Measurements from ENCODE around the gene IFI44.

Gene IFI44

DNA sequence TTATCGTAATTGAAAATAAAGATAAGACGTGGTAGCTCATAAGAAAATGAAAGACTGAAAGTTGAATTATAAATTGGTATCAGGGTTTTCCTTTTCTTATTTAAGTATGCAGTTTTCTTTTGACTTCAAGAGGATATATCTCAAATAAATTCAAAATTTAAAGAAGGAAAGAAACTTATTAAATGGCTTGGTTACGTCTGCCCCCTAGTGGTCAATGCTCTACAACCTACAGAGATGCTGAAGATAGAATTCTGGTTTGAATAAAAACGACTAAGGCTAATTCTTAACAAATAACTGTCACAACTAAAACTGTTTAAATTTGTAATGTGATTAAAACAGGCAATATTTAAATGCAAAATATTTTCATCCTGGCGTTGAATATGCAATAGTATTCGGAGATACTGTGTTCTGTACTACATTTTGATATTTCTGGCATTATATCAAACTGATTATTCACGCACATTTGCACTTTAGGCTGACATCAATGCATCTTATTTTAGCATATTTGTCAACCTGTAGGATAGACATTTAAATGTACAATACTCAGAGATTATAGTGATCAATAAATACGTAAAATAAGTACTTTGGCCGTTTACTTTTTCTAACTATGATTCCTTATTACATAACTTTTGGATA lies 26.8 kb downstream of the IFI44 start (continued):
- TF ChIP-seq, protein P1, sequence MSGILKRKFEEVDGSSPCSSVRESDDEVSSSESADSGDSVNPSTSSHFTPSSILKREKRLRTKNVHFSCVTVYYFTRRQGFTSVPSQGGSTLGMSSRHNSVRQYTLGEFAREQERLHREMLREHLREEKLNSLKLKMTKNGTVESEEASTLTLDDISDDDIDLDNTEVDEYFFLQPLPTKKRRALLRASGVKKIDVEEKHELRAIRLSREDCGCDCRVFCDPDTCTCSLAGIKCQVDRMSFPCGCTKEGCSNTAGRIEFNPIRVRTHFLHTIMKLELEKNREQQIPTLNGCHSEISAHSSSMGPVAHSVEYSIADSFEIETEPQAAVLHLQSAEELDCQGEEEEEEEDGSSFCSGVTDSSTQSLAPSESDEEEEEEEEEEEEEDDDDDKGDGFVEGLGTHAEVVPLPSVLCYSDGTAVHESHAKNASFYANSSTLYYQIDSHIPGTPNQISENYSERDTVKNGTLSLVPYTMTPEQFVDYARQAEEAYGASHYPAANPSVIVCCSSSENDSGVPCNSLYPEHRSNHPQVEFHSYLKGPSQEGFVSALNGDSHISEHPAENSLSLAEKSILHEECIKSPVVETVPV (CRISPR knock-in tag; IDR thresholded peaks at IDR 0.05) = no peak
- no peak for TF ChIP-seq BACH2 (CRISPR knock-in tag; IDR thresholded peaks at IDR 0.05; ENCODE audit: borderline replicate concordance)
- TF ChIP-seq OSR1 (CRISPR knock-in tag; IDR thresholded peaks at IDR 0.05) = no peak
- TF ChIP-seq ZNF70 (CRISPR knock-in tag; IDR thresholded peaks at IDR 0.05) = no peak
- TF ChIP-seq ZFP3 (CRISPR knock-in tag; IDR thresholded peaks at IDR 0.05) = no peak

DNA sequence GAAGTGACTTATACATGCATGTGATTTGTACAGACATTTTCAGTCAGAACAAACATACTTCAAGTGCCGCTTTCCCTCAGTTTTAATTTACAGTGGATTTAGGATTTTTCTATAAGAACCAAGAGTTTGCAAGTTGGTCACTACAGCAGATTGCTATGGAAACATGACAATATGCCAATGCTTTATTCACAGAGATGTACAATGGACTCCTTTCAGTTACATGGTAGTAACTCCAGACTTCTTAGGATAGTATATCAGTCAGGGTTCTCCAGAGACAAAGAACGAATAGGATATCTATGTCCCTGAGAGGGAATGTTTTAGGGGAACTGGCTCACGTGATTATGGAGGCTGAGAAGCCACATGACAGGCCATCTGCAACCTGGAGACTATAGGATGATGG lies 27.4 kb downstream of the IFI44 start:
- TF ChIP-seq OSR1 (CRISPR knock-in tag; IDR thresholded peaks at IDR 0.05) (no peak), BACH2 (CRISPR knock-in tag; IDR thresholded peaks at IDR 0.05; ENCODE audit: borderline replicate concordance) (no peak), ISL1 (CRISPR knock-in tag; IDR thresholded peaks at IDR 0.05) (no peak), ARNTL (CRISPR knock-in tag; IDR thresholded peaks at IDR 0.05; ENCODE audit: borderline replicate concordance, low read depth) (no peak), TCF4 (CRISPR knock-in tag; IDR thresholded peaks at IDR 0.05; ENCODE audit: borderline replicate concordance) (no peak), ZNF8 (CRISPR knock-in tag; IDR thresholded peaks at IDR 0.05) (no peak), SNAI2 (CRISPR knock-in tag; IDR thresholded peaks at IDR 0.05) (no peak), CSDC2 (CRISPR knock-in tag; IDR thresholded peaks at IDR 0.05) (no peak)
- ATAC-seq = no peak

DNA sequence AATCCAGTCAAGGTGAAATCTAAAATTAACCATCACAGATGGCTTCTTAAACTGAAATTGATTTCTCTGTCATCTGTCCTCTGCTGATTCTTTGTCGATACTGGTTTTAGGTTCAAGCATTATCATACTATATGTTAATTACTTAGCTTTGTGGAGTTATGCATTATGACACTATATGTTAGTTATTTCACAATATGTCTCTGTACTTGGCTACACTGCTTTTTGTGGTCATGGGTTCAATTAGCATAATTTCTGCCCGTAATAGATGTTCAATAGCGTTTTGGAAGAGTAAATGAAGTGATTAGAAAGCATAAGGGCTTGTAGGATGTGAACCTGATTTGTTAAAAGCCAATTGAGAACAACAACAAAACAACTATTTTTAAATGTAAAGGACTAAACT lies 28.2 kb downstream of the IFI44 start:
- ATAC-seq = no peak
- TF ChIP-seq GLIS3 (CRISPR knock-in tag; IDR thresholded peaks at IDR 0.05) = no peak
- no peak for TF ChIP-seq ZNF70 (CRISPR knock-in tag; IDR thresholded peaks at IDR 0.05)
- TF ChIP-seq TSHZ2 (CRISPR knock-in tag; IDR thresholded peaks at IDR 0.05) = no peak
- TF ChIP-seq POU6F1 (CRISPR knock-in tag; IDR thresholded peaks at IDR 0.05; ENCODE audit: borderline replicate concordance, low read depth) = no peak
- TF ChIP-seq BACH2 (CRISPR knock-in tag; IDR thresholded peaks at IDR 0.05; ENCODE audit: borderline replicate concordance) = no peak
- no peak for TF ChIP-seq OSR1 (CRISPR knock-in tag; IDR thresholded peaks at IDR 0.05)
- no peak for TF ChIP-seq PPARA (CRISPR knock-in tag; IDR thresholded peaks at IDR 0.05; ENCODE audit: borderline replicate concordance)
- no peak for TF ChIP-seq ZNF565 (CRISPR knock-in tag; conservative IDR thresholded peaks at IDR 0.05; ENCODE audit: low read depth)
- TF ChIP-seq ZNF8 (CRISPR knock-in tag; IDR thresholded peaks at IDR 0.05) = no peak
- TF ChIP-seq TOX (CRISPR knock-in tag; IDR thresholded peaks at IDR 0.05; ENCODE audit: borderline replicate concordance) = no peak
- TF ChIP-seq SNAI2 (CRISPR knock-in tag; IDR thresholded peaks at IDR 0.05) = no peak
- TF ChIP-seq, protein P1 (CRISPR knock-in tag; IDR thresholded peaks at IDR 0.05) = no peak
- no peak for TF ChIP-seq ARNTL (CRISPR knock-in tag; IDR thresholded peaks at IDR 0.05; ENCODE audit: borderline replicate concordance, low read depth)
- no peak for TF ChIP-seq ESRRG (CRISPR knock-in tag; IDR thresholded peaks at IDR 0.05)
- no peak for TF ChIP-seq PATZ1 (CRISPR knock-in tag; IDR thresholded peaks at IDR 0.05; ENCODE audit: borderline replicate concordance)

Measured in SK-N-SH treated with all-trans-retinoic acid at 6 μM for 48 hours (cell line).